GM04503 (cell line): ENCODE measurements around the gene HEATR5A.

Experiments used
- DNase-seq: peaks from one replicate; pipeline ENCODE4 v3.0.0-alpha.2; 2012; ENCODE audit warnings: low read depth

HEATR5A gene

GRCh38 chr14:31426663-31427062 lies 6.3 kb upstream of the HEATR5A start:
- DNase-seq: no peak

- DNase-seq: no peak
Observed at GRCh38 chr14:31425905-31426304, 5.6 kb upstream of the HEATR5A start.

GRCh38 chr14:31421200-31421599 lies 850 bp upstream of the HEATR5A start:
- no peak for DNase-seq

- DNase-seq: no peak
Observed at GRCh38 chr14:31419967-31420318, 407 bp downstream of the HEATR5A start.

GRCh38 chr14:31419179-31419966 lies 977 bp downstream of the HEATR5A start:
- no peak for DNase-seq

- DNase-seq: no peak
Observed at GRCh38 chr14:31418440-31418839, 1.9 kb downstream of the HEATR5A start.

GRCh38 chr14:31414190-31414833 lies 6.0 kb downstream of the HEATR5A start:
- no peak for DNase-seq

GRCh38 chr14:31411218-31411727 lies 9.1 kb downstream of the HEATR5A start:
- no peak for DNase-seq

- DNase-seq: no peak
Observed at GRCh38 chr14:31410048-31410650, 10.2 kb downstream of the HEATR5A start.

- no peak for DNase-seq
Observed at GRCh38 chr14:31408421-31408820, 11.9 kb downstream of the HEATR5A start.

- DNase-seq: no peak
Observed at GRCh38 chr14:31405599-31406232, 14.6 kb downstream of the HEATR5A start.

- no peak for DNase-seq
Observed at GRCh38 chr14:31405106-31405505, 15.2 kb downstream of the HEATR5A start.

GRCh38 chr14:31403707-31404106 lies 16.6 kb downstream of the HEATR5A start:
- DNase-seq: no peak

- no peak for DNase-seq
Observed at GRCh38 chr14:31402764-31403439, 17.4 kb downstream of the HEATR5A start.

- no peak for DNase-seq
Observed at GRCh38 chr14:31401369-31401932, 18.9 kb downstream of the HEATR5A start.

GRCh38 chr14:31400031-31400638 lies 20.2 kb downstream of the HEATR5A start:
- no peak for DNase-seq

GRCh38 chr14:31395572-31396205 lies 24.7 kb downstream of the HEATR5A start:
- DNase-seq: no peak

- no peak for DNase-seq
Observed at GRCh38 chr14:31395119-31395518, 25.2 kb downstream of the HEATR5A start.

GRCh38 chr14:31391977-31392503 lies 28.3 kb downstream of the HEATR5A start:
- DNase-seq: no peak

GRCh38 chr14:31391473-31391872 lies 28.9 kb downstream of the HEATR5A start:
- no peak for DNase-seq

- DNase-seq: no peak
Observed at GRCh38 chr14:31389946-31390345, 30.4 kb downstream of the HEATR5A start.
